Memory B cell (primary cell): ENCODE measurements around the gene F13A1.

ENCODE experiments used
- ATAC-seq: fragments of 150-1000 bp; cut with Tn5 transposase; 2 replicates; pipeline ENCODE4 v1.10.0; 2021; ENCODE audit warnings: low read depth, mild to moderate bottlenecking, moderate library complexity
- DNase-seq, 2 donors: peaks; one replicate each; pipeline ENCODE4 v3.0.0; 2022; ENCODE audit warnings: low spot score in 2 of 2
- H3K27ac Mint-ChIP-seq: one replicate; pipeline ENCODE4 v1.8.0; 2022; ENCODE audit warnings: mild to moderate bottlenecking, moderate library complexity, mixed read lengths
- H3K27me3 Mint-ChIP-seq: one replicate; pipeline ENCODE4 v1.8.0; 2022; ENCODE audit warnings: mixed read lengths
- H3K36me3 Mint-ChIP-seq: one replicate; pipeline ENCODE4 v1.8.0; 2022; ENCODE audit warnings: mild to moderate bottlenecking, mixed read lengths
- H3K4me1 Mint-ChIP-seq: one replicate; pipeline ENCODE4 v1.8.0; 2022; ENCODE audit warnings: mixed read lengths
- H3K4me3 Mint-ChIP-seq: one replicate; pipeline ENCODE4 v1.8.0; 2022; ENCODE audit warnings: mild to moderate bottlenecking, moderate library complexity, mixed read lengths
- H3K9me3 Mint-ChIP-seq: one replicate; pipeline ENCODE4 v1.8.0; 2022; ENCODE audit warnings: mixed read lengths

Gene F13A1

GRCh38 chr6:6218759-6219085 is 101.7 kb downstream of the F13A1 start:
- no peaks in the 10 kb centered on the region for H3K4me1 Mint-ChIP-seq
- no peak overlapping the region for H3K4me3 Mint-ChIP-seq

GRCh38 chr6:6217855-6218758 is 102.4 kb downstream of the F13A1 start:
- no peaks in the 10 kb centered on the region for H3K36me3 Mint-ChIP-seq
- H3K27ac Mint-ChIP-seq = no peak overlapping the region
- H3K4me3 Mint-ChIP-seq = no peak overlapping the region
- peaks cover 7% of the 10 kb centered on the region for H3K27me3 Mint-ChIP-seq
- DNase-seq (no peak), ATAC-seq (no peak)
- no peaks in the 10 kb centered on the region for H3K9me3 Mint-ChIP-seq
- H3K4me1 Mint-ChIP-seq = no peaks in the 10 kb centered on the region

More at GRCh38 chr6:6218759-6219085, 101.7 kb downstream of the F13A1 start:
- Mint-ChIP-seq H3K27me3 (peaks cover 7% of the 10 kb centered on the region), H3K9me3 (no peaks in the 10 kb centered on the region), H3K27ac (no peak overlapping the region), H3K36me3 (no peaks in the 10 kb centered on the region)
- no peak for ATAC-seq
- DNase-seq = no peak

GRCh38 chr6:6210994-6211393 is 109.5 kb downstream of the F13A1 start:
- ATAC-seq = no peak
- no peak for DNase-seq
- H3K27ac Mint-ChIP-seq = no peak overlapping the region
- peaks cover 14% of the 10 kb centered on the region for H3K9me3 Mint-ChIP-seq
- H3K27me3 Mint-ChIP-seq = peaks cover 8% of the 10 kb centered on the region
- peaks cover 4% of the 10 kb centered on the region for H3K36me3 Mint-ChIP-seq
- H3K4me3 Mint-ChIP-seq = no peak overlapping the region
- no peaks in the 10 kb centered on the region for H3K4me1 Mint-ChIP-seq

- H3K27ac Mint-ChIP-seq = no peak overlapping the region
- no peak overlapping the region for H3K4me3 Mint-ChIP-seq
- H3K4me1 Mint-ChIP-seq = no peaks in the 10 kb centered on the region
- DNase-seq (no peak), ATAC-seq (no peak)
- H3K9me3 Mint-ChIP-seq = peaks cover 7% of the 10 kb centered on the region
- peaks cover 2% of the 10 kb centered on the region for H3K36me3 Mint-ChIP-seq
- peaks cover 17% of the 10 kb centered on the region for H3K27me3 Mint-ChIP-seq
These were observed 117.6 kb downstream of the F13A1 start for GRCh38 chr6:6202886-6203285.

- no peaks in the 10 kb centered on the region for H3K4me1 Mint-ChIP-seq
- no peak overlapping the region for H3K4me3 Mint-ChIP-seq
- H3K9me3 Mint-ChIP-seq = no peaks in the 10 kb centered on the region
- DNase-seq (no peak), ATAC-seq (no peak)
- no peaks in the 10 kb centered on the region for H3K36me3 Mint-ChIP-seq
- H3K27me3 Mint-ChIP-seq = peaks cover 14% of the 10 kb centered on the region
- no peak overlapping the region for H3K27ac Mint-ChIP-seq
These were observed 119.3 kb downstream of the F13A1 start for GRCh38 chr6:6201200-6201599.

- ATAC-seq = no peak
- Mint-ChIP-seq H3K27ac (no peak overlapping the region), H3K4me3 (no peak overlapping the region), H3K36me3 (no peaks in the 10 kb centered on the region), H3K27me3 (peaks cover 14% of the 10 kb centered on the region), H3K4me1 (no peaks in the 10 kb centered on the region), H3K9me3 (no peaks in the 10 kb centered on the region)
- DNase-seq = no peak
These were observed 120.8 kb downstream of the F13A1 start for GRCh38 chr6:6199678-6200077.

GRCh38 chr6:6196762-6197161 is 123.7 kb downstream of the F13A1 start:
- Mint-ChIP-seq H3K4me1 (no peaks in the 10 kb centered on the region), H3K27me3 (peaks cover 26% of the 10 kb centered on the region), H3K36me3 (no peaks in the 10 kb centered on the region), H3K4me3 (no peak overlapping the region), H3K27ac (no peak overlapping the region), H3K9me3 (no peaks in the 10 kb centered on the region)
- ATAC-seq (no peak), DNase-seq (no peak)

- peaks cover 29% of the 10 kb centered on the region for H3K27me3 Mint-ChIP-seq
- peaks cover 1% of the 10 kb centered on the region for H3K9me3 Mint-ChIP-seq
- H3K27ac Mint-ChIP-seq = no peak overlapping the region
- H3K4me3 Mint-ChIP-seq = no peak overlapping the region
- no peaks in the 10 kb centered on the region for H3K4me1 Mint-ChIP-seq
- H3K36me3 Mint-ChIP-seq = peaks cover 1% of the 10 kb centered on the region
- ATAC-seq (no peak), DNase-seq (no peak)
These were observed 125.4 kb downstream of the F13A1 start for GRCh38 chr6:6195080-6195479.

- no peak for DNase-seq
- H3K9me3 Mint-ChIP-seq = peaks cover 1% of the 10 kb centered on the region
- H3K27ac Mint-ChIP-seq = no peak overlapping the region
- peaks cover 24% of the 10 kb centered on the region for H3K27me3 Mint-ChIP-seq
- no peak for ATAC-seq
- no peak overlapping the region for H3K4me3 Mint-ChIP-seq
- H3K4me1 Mint-ChIP-seq = no peaks in the 10 kb centered on the region
- peaks cover 1% of the 10 kb centered on the region for H3K36me3 Mint-ChIP-seq
These were observed 127.2 kb downstream of the F13A1 start for GRCh38 chr6:6193221-6193745.

GRCh38 chr6:6191909-6192308 is 128.6 kb downstream of the F13A1 start:
- no peak for DNase-seq
- Mint-ChIP-seq H3K36me3 (peaks cover 1% of the 10 kb centered on the region), H3K9me3 (peaks cover 1% of the 10 kb centered on the region), H3K4me3 (no peak overlapping the region), H3K27ac (no peak overlapping the region), H3K27me3 (peaks cover 24% of the 10 kb centered on the region), H3K4me1 (no peaks in the 10 kb centered on the region)
- ATAC-seq = no peak

GRCh38 chr6:6191476-6191875 is 129.0 kb downstream of the F13A1 start:
- ATAC-seq (no peak), DNase-seq (no peak)
- Mint-ChIP-seq H3K27ac (no peak overlapping the region), H3K4me3 (no peak overlapping the region), H3K9me3 (peaks cover 1% of the 10 kb centered on the region), H3K27me3 (peaks cover 24% of the 10 kb centered on the region), H3K36me3 (peaks cover 1% of the 10 kb centered on the region), H3K4me1 (no peaks in the 10 kb centered on the region)

- DNase-seq = no peak
- ATAC-seq = no peak
- Mint-ChIP-seq H3K27ac (no peak overlapping the region), H3K36me3 (no peaks in the 10 kb centered on the region), H3K4me3 (no peak overlapping the region), H3K9me3 (no peaks in the 10 kb centered on the region), H3K4me1 (no peaks in the 10 kb centered on the region), H3K27me3 (peaks cover 6% of the 10 kb centered on the region)
These were observed 139.8 kb downstream of the F13A1 start for GRCh38 chr6:6180684-6181083.

- no peak overlapping the region for H3K27ac Mint-ChIP-seq
- no peak overlapping the region for H3K4me3 Mint-ChIP-seq
- H3K36me3 Mint-ChIP-seq = no peaks in the 10 kb centered on the region
- H3K9me3 Mint-ChIP-seq = no peaks in the 10 kb centered on the region
- DNase-seq (no peak), ATAC-seq (no peak)
- H3K4me1 Mint-ChIP-seq = no peaks in the 10 kb centered on the region
- H3K27me3 Mint-ChIP-seq = peaks cover 6% of the 10 kb centered on the region
These were observed 140.4 kb downstream of the F13A1 start for GRCh38 chr6:6179858-6180623.

GRCh38 chr6:6178795-6179194 is 141.7 kb downstream of the F13A1 start:
- H3K27me3 Mint-ChIP-seq = peaks cover 6% of the 10 kb centered on the region
- H3K4me3 Mint-ChIP-seq = no peak overlapping the region
- no peaks in the 10 kb centered on the region for H3K36me3 Mint-ChIP-seq
- H3K27ac Mint-ChIP-seq = no peak overlapping the region
- H3K9me3 Mint-ChIP-seq = no peaks in the 10 kb centered on the region
- DNase-seq (no peak), ATAC-seq (no peak)
- no peaks in the 10 kb centered on the region for H3K4me1 Mint-ChIP-seq
